ENCODE measurements around the gene FAM32A. TPM values are rescaled to one million over a fixed set of nuclear protein-coding genes. Genes with fewer than 3 reads are reported as not detected.
A peak's percentile ranks its signal among the peaks of the same experiment; 100 is the strongest.

FAM32A gene
- total and polyA plus RNA-seq, 10 donors = 45.8 to 105 (median 74.5) TPM

DNA sequence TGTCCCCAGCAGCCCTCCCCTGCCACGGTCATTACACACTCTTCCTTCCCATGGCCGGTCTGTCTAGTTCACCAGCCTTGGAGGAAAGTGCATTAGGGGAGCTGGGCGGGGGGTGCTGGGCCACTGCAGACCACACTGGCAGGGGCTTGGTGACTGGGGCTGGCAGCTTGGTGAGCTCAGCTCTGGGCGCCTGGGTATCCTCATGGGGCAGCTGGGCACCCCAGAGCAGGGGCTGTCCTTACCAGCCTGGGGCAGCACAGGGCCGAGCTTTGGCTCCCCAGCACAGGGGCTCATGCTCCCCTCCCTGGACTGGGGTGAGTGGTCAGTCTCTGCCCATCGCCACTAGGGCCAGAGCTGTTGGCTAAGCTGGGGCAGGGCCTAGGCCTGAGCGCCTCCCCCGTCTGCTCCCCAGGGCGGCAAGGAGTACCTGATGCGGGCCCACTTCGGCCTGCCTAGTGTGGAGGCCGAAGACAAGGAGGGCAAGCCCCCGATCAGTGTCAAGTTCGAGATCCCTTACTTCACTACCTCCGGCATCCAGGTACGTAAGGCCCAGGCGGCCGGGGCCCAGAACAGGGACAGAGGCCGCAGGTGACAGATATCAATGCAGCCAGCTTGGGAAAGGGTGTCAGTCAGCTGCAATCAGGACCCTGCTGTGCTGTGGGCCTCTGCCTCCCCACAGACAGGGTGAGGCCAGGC, 48.0 kb downstream of the FAM32A start:
- Histone ChIP-seq H3K27me3 (replicated peaks in 1 of 7) (no peaks in the 10 kb centered on the region), H3K27ac (no peak overlapping the region), H3K36me3 (peaks cover 0 to 87% (median 75%) of the 10 kb centered on the region in 6 donors), H3K9me3 (no peaks in the 10 kb centered on the region), H3K4me1 (peaks cover 0 to 26% (median 4%) of the 10 kb centered on the region in 6 donors), H3K4me3 (no peak overlapping the region)
- TF ChIP-seq, protein P1, sequence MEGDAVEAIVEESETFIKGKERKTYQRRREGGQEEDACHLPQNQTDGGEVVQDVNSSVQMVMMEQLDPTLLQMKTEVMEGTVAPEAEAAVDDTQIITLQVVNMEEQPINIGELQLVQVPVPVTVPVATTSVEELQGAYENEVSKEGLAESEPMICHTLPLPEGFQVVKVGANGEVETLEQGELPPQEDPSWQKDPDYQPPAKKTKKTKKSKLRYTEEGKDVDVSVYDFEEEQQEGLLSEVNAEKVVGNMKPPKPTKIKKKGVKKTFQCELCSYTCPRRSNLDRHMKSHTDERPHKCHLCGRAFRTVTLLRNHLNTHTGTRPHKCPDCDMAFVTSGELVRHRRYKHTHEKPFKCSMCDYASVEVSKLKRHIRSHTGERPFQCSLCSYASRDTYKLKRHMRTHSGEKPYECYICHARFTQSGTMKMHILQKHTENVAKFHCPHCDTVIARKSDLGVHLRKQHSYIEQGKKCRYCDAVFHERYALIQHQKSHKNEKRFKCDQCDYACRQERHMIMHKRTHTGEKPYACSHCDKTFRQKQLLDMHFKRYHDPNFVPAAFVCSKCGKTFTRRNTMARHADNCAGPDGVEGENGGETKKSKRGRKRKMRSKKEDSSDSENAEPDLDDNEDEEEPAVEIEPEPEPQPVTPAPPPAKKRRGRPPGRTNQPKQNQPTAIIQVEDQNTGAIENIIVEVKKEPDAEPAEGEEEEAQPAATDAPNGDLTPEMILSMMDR (IDR thresholded peaks at IDR 0.05 in 8 of 11, conservative IDR thresholded peaks at IDR 0.05 in 3 of 11) = no peak
- TF ChIP-seq POLR2A (IDR thresholded peaks at IDR 0.05) (no peak), POLR2AphosphoS5 (IDR thresholded peaks at IDR 0.05) (no peak)
- DNase-seq = no peak
- WGBS, 5 donors = 92 to 96% (median 94%) methylated on average over 14 to 19 of the region's 19 CpGs
- intact Hi-C loops (cut with DNase I; ENCODE audit: low total_unique reads) = no loop called here

GRCh38 chr19:16233836-16234551, 48.8 kb downstream of the FAM32A start:
- intact Hi-C loops (cut with DNase I; ENCODE audit: low total_unique reads) = no loop called here
- Histone ChIP-seq H3K4me3 (no peak overlapping the region), H3K36me3 (peaks cover 0 to 79% (median 67%) of the 10 kb centered on the region in 6 donors), H3K27me3 (replicated peaks in 1 of 7) (no peaks in the 10 kb centered on the region), H3K4me1 (peaks cover 0 to 33% (median 12%) of the 10 kb centered on the region in 6 donors), H3K27ac (no peak overlapping the region), H3K9me3 (no peaks in the 10 kb centered on the region)
- WGBS, 5 donors = 85 to 88% (median 88%) methylated on average over 16 to 19 of the region's 19 CpGs
- no peak for DNase-seq
- TF ChIP-seq POLR2AphosphoS5 (IDR thresholded peaks at IDR 0.05) (no peak), POLR2A (IDR thresholded peaks at IDR 0.05) (no peak)
- TF ChIP-seq, protein P1 (IDR thresholded peaks at IDR 0.05 in 8 of 11, conservative IDR thresholded peaks at IDR 0.05 in 3 of 11) = no peak

GRCh38 chr19:16234552-16235445, 49.6 kb downstream of the FAM32A start:
- Histone ChIP-seq H3K36me3 (peaks cover 0 to 71% (median 59%) of the 10 kb centered on the region in 6 donors), H3K27ac (peak overlapping the region in 1 of 8 donors; percentile 80), H3K27me3 (replicated peaks in 1 of 7) (no peaks in the 10 kb centered on the region), H3K4me1 (peaks cover 0 to 41% (median 12%) of the 10 kb centered on the region in 6 donors), H3K9me3 (no peaks in the 10 kb centered on the region), H3K4me3 (no peak overlapping the region)
- WGBS, 5 donors = 87 to 90% (median 88%) methylated on average over 38 to 41 of the region's 41 CpGs
- DNase-seq = peak; percentile 67
- intact Hi-C loops (cut with DNase I; ENCODE audit: low total_unique reads) = no loop called here
- TF ChIP-seq POLR2A (IDR thresholded peaks at IDR 0.05) = no peak
- TF ChIP-seq POLR2AphosphoS5 (IDR thresholded peaks at IDR 0.05) = peak in 1 of 3 donors; percentile 18

DNA sequence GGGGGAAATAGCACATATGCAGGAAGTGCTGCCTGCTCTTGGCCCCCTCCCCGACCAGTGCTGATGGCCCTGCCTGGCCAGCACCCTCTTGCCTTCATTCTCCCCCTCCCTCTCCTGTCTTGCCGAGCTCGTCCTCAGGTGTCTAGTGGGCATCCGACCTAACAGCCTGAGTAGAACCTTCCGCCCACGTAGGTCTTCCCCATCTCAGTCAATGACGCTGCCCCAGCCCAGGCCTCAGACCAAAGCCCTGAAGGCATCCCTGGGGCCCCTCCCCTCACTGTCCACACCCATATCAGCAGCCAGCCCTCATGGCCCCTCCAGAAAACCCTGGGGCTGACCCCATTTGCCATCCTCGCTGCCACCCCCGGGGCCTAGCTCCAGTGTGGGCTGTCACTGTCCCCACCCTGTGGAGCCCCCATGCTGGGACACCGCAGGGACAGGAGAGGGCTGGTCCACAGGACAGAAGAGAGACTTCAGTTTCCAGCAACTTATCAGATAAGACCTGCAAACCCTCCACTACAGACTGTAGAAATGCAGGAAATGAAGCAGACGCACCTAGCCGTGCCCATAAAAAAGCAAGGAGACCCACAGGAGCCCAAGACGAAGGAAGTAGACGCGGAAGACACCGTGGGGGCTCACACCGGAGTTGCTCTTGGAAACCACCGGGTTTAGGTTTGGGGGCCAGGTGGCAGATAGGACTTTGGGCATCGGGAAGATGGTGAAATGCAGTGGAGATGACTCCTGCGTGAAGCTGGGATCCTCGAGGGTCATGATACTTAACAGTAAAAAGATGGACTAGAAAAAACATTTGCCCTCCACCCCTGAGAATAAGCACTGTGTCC, 50.8 kb downstream of the FAM32A start:
- Histone ChIP-seq H3K36me3 (peaks cover 0 to 59% (median 49%) of the 10 kb centered on the region in 6 donors), H3K9me3 (no peaks in the 10 kb centered on the region), H3K4me3 (no peak overlapping the region), H3K4me1 (peaks cover 0 to 42% (median 12%) of the 10 kb centered on the region in 6 donors), H3K27me3 (replicated peaks in 1 of 7) (no peaks in the 10 kb centered on the region), H3K27ac (peak overlapping the region in 4 of 8 donors; percentile 41 to 80 (median 78))
- WGBS, 5 donors = 74 to 88% (median 81%) methylated on average over 21 of the region's 21 CpGs
- peak; percentile 72 for DNase-seq
- intact Hi-C loops (cut with DNase I; ENCODE audit: low total_unique reads) = no loop called here
- TF ChIP-seq POLR2AphosphoS5 (IDR thresholded peaks at IDR 0.05) = peak in 1 of 3 donors; percentile 49
- no peak for TF ChIP-seq POLR2A (IDR thresholded peaks at IDR 0.05)

Small RNA genes lying within 50 kb of the gene (small RNA-seq; reads per million reads assigned to genes)
- 0 reads per million in 4 donors for gene RF00017

Other genes with a start within 250 kb of the FAM32A start
- gene OR10H4, start 236.4 kb upstream of the FAM32A start, total RNA-seq = not detected
- gene OR10H4, start 236.4 kb upstream of the FAM32A start, polyA plus RNA-seq = not detected
- 100 to 1,000 TPM; 352 to 760 (median 443) TPM for gene TPM4, start 108.9 kb upstream of the FAM32A start, total RNA-seq
- gene TPM4, start 108.9 kb upstream of the FAM32A start, polyA plus RNA-seq = 100 to 1,000 TPM; 181 to 403 (median 238) TPM
- 100 to 1,000 TPM in 2 of 7 donors, 10 to 100 TPM in 5; 71.9 to 104 (median 89.8) TPM for gene RAB8A, start 73.5 kb upstream of the FAM32A start, total RNA-seq
- 10 to 100 TPM; 31.5 to 45.5 (median 34.0) TPM for gene RAB8A, start 73.5 kb upstream of the FAM32A start, polyA plus RNA-seq
- gene HSH2D, start 41.7 kb upstream of the FAM32A start, total RNA-seq = 10 to 100 TPM; 39.6 to 89.2 (median 51.4) TPM
- gene HSH2D, start 41.7 kb upstream of the FAM32A start, polyA plus RNA-seq = 100 to 1,000 TPM in 1 of 3 donors, 10 to 100 TPM in 2; 66.1 to 119 (median 75.2) TPM
- gene CIB3, start 11.9 kb upstream of the FAM32A start, total RNA-seq = not detected
- gene CIB3, start 11.9 kb upstream of the FAM32A start, polyA plus RNA-seq = under 1 TPM in 1 of 3 donors, not detected in 2; 0.49 TPM
- gene AP1M1, start 12.5 kb downstream of the FAM32A start, total RNA-seq = 10 to 100 TPM; 54.1 to 82.8 (median 67.2) TPM
- gene AP1M1, start 12.5 kb downstream of the FAM32A start, polyA plus RNA-seq = 10 to 100 TPM; 27.9 to 39.7 (median 34.6) TPM
- 100 to 1,000 TPM in 6 of 7 donors, 10 to 100 TPM in 1; 86.0 to 179 (median 106) TPM for gene KLF2, start 139.4 kb downstream of the FAM32A start, total RNA-seq
- 10 to 100 TPM in 2 of 3 donors, 1 to 10 TPM in 1; 9.7 to 27.1 (median 19.5) TPM for gene KLF2, start 139.4 kb downstream of the FAM32A start, polyA plus RNA-seq

Data from spleen (tissue), 11 donors.